Peyer's patch (tissue), 4 donors: ENCODE results near the gene CSNK1A1.

Experiments used
- CTCF ChIP-seq, 6 experiments: fragments of 450-650 bp in 4 of 6; fragments of 200-600 bp in 2 of 6; sonication (generic) in 1 of 6; IDR thresholded peaks; one replicate each; pipeline ENCODE4 v1.5.1; 2017 to 2019; ENCODE audit warnings: antibody characterized with exemption in 6 of 6, mild to moderate bottlenecking in 3 of 6, moderate library complexity in 1 of 6
- POLR2A ChIP-seq, 2 donors: fragments of 450-650 bp; IDR thresholded peaks; one replicate each; pipeline ENCODE4 v1.5.1; 2017; ENCODE audit warnings: antibody characterized with exemption in 2 of 2, mild to moderate bottlenecking in 2 of 2, moderate library complexity in 2 of 2

DNA sequence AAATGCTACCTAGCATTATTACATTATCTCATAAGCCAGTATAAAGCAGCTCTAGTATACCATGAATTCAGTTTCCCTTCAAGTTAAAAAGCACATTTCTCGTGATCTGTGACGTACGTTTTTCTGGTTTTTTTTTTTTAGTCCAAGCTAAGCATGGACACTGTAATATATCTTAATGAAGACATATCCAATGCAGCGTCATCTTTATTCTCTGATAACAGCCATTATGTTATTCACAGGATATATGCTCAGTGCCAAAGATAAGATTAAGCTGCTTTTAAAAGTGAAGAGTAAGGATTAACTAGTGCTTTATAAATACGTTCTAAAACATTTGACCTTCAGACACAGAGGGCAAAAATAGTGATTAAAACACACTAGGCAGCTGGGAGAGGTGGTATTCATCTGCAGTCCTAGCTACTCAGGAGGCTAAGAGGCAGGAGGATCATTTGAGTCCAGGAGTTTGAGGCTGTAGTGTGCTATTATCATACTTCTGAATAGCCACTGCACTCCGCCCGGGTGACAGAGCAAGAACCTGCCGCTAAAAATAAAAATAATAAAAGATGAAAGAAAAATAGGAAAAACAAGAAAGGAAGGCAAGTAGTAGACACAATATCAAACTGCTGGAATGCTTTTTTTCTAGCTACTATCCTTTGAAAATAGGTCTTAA is 7.7 kb downstream of the CSNK1A1 start:
- no peak for TF ChIP-seq CTCF (IDR thresholded peaks at IDR 0.05)
- no peak for TF ChIP-seq POLR2A (IDR thresholded peaks at IDR 0.05)
